H1 (cell line): ENCODE results near the gene MS4A6A.

Source experiments
- CHD1 ChIP-seq: IDR thresholded peaks from 2 replicates; pipeline ENCODE4 v1.6.1; 2012; ENCODE audit warnings: low read depth, low read length, improper control_type of control experiment
- EP300 ChIP-seq, 2 experiments: IDR thresholded peaks; 1 replicate in 1 of 2; 2 replicates in 1 of 2; pipeline ENCODE4 v1.6.1; 2011 to 2012; ENCODE audit warnings: low read depth in 2 of 2, low read length in 2 of 2, mild to moderate bottlenecking in 2 of 2, borderline replicate concordance in 1 of 2, inconsistent platforms in 1 of 2, moderate library complexity in 1 of 2
- EZH2 ChIP-seq: fragments of 200-600 bp; sonication (generic); IDR thresholded peaks from 2 replicates; pipeline ENCODE4 v1.7.1; 2012; ENCODE audit warnings: low read depth, mild to moderate bottlenecking, moderate library complexity, low read length, inconsistent platforms; ENCODE audit not compliant: severe bottlenecking
- POLR2A ChIP-seq, 2 experiments: IDR thresholded peaks; 1 replicate in 1 of 2; 2 replicates in 1 of 2; pipeline ENCODE4 v1.6.1; 2011; ENCODE audit warnings: low read depth in 2 of 2, low read length in 2 of 2, mild to moderate bottlenecking in 2 of 2; ENCODE audit errors: control extremely low read depth in 1 of 2
- RAD21 ChIP-seq, 2 experiments: IDR thresholded peaks in 1 of 2; conservative IDR thresholded peaks in 1 of 2; 2 replicates each; pipeline ENCODE4 v1.6.1; 2011; ENCODE audit warnings: low read depth in 2 of 2, low read length in 2 of 2, improper control_type of control experiment in 1 of 2, inconsistent platforms in 1 of 2, mild to moderate bottlenecking in 1 of 2, moderate library complexity in 1 of 2
- RFX5 ChIP-seq: IDR thresholded peaks from 2 replicates; pipeline ENCODE4 v1.6.1; 2011; ENCODE audit warnings: low read depth, low read length, improper control_type of control experiment, borderline replicate concordance
- TF ChIP-seq, protein P1 (sequence below): IDR thresholded peaks from 2 replicates; pipeline ENCODE4 v1.6.1; 2011; ENCODE audit warnings: low read length, improper control_type of control experiment

DNA sequence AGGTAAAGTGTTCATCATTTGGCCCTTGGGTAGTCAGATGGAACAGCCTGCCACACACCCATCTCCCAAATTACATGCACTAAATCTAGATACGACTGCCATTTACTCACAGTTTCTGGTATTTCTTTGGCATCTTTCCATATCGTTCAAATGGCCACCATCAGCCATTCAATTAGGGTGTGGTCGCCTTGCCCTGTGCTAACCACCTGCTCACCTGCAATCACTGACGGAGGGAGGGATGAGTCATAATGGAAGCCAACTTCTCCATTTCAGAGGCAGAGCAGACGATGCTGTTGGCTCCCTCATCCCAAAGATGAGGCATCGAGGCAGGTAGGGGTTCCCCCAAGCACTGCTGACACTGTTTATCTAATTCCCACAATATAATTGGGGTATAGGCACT lies 14.6 kb downstream of the MS4A6A start:
- TF ChIP-seq RAD21 (IDR thresholded peaks at IDR 0.05 in 1 of 2, conservative IDR thresholded peaks at IDR 0.05 in 1 of 2; ENCODE audit: low read depth in 2 of 2, low read length in 2 of 2) (no peak), CHD1 (no peak), EP300 (IDR thresholded peaks at IDR 0.05; ENCODE audit: borderline replicate concordance in 1 of 2, low read depth in 2 of 2, low read length in 2 of 2) (no peak), EZH2 (no peak), POLR2A (IDR thresholded peaks at IDR 0.05; ENCODE audit: control extremely low read depth in 1 of 2, low read depth in 2 of 2, low read length in 2 of 2) (no peak), RFX5 (no peak)
- TF ChIP-seq, protein P1, sequence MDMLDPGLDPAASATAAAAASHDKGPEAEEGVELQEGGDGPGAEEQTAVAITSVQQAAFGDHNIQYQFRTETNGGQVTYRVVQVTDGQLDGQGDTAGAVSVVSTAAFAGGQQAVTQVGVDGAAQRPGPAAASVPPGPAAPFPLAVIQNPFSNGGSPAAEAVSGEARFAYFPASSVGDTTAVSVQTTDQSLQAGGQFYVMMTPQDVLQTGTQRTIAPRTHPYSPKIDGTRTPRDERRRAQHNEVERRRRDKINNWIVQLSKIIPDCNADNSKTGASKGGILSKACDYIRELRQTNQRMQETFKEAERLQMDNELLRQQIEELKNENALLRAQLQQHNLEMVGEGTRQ, result no peak
